CD14-positive monocyte (primary cell): ENCODE results near the gene GALNTL6. TPM values are rescaled to one million over a fixed set of nuclear protein-coding genes. Genes with fewer than 3 reads are reported as not detected.
"Not testable (repeated sequence)": the region's sequence is repeated elsewhere in the genome, so short reads cannot be mapped to it uniquely, and the experiment has no call there.

Experiments
- DNase-seq, 3 donors: peaks; one replicate each; pipeline ENCODE4 v3.0.0-alpha.2; 2011 to 2022
- H2AFZ ChIP-seq: 2 replicates; pipeline ENCODE4 v1.6.0; 2012; ENCODE audit warnings: mild to moderate bottlenecking, low read depth, low read length, inconsistent platforms; ENCODE audit not compliant: insufficient read depth, poor library complexity, severe bottlenecking
- H3K27ac ChIP-seq, 2 donors: 1 replicate in 1 of 2; 2 replicates in 1 of 2; pipeline ENCODE4 v1.5.1; 2012 to 2013; ENCODE audit warnings: low read length in 2 of 2, control low read depth in 1 of 2, inconsistent platforms in 1 of 2, low read depth in 1 of 2, mild to moderate bottlenecking in 1 of 2
- H3K27me3 ChIP-seq, 2 donors: one replicate each; pipeline versions ENCODE4 v1.6.0 to v1.6.1; 2011 to 2013; ENCODE audit warnings: low read length in 2 of 2; ENCODE audit not compliant: control insufficient read depth in 2 of 2, insufficient read depth in 2 of 2
- H3K36me3 ChIP-seq, 2 donors: replicated peaks in 1 of 2; 1 replicate in 1 of 2; 2 replicates in 1 of 2; pipeline versions ENCODE4 v1.5.1 to v1.6.1; 2012 to 2013; ENCODE audit warnings: low read length in 2 of 2, control low read depth in 1 of 2, inconsistent platforms in 1 of 2, mild to moderate bottlenecking in 1 of 2; ENCODE audit not compliant: insufficient read depth in 2 of 2, control insufficient read depth in 1 of 2
- H3K4me1 ChIP-seq, 2 donors: 1 replicate in 1 of 2; 2 replicates in 1 of 2; pipeline versions ENCODE4 v1.5.1 to v1.6.1; 2012 to 2013; ENCODE audit warnings: low read length in 2 of 2, control low read depth in 1 of 2, inconsistent platforms in 1 of 2, mild to moderate bottlenecking in 1 of 2, moderate library complexity in 1 of 2; ENCODE audit not compliant: insufficient read depth in 2 of 2, control insufficient read depth in 1 of 2
- H3K4me2 ChIP-seq: replicated peaks from 2 replicates; pipeline ENCODE3; 2012; ENCODE audit warnings: low read length, moderate library complexity, mild to moderate bottlenecking; ENCODE audit not compliant: poor library complexity, severe bottlenecking; ENCODE audit errors: extremely low read depth
- H3K4me3 ChIP-seq, 3 experiments: fragments of 200-600 bp in 1 of 3; sonication (generic) in 1 of 3; replicated peaks in 1 of 3; 1 replicate in 2 of 3; 2 replicates in 1 of 3; pipeline ENCODE4 v1.5.1; 2011 to 2013; ENCODE audit warnings: low read length in 3 of 3, mild to moderate bottlenecking in 3 of 3, control low read depth in 2 of 3, low read depth in 2 of 3, inconsistent platforms in 1 of 3, moderate library complexity in 1 of 3
- H3K79me2 ChIP-seq: 2 replicates; pipeline ENCODE4 v1.6.0; 2012; ENCODE audit warnings: mild to moderate bottlenecking, control low read depth, inconsistent platforms, low read length, moderate library complexity; ENCODE audit not compliant: insufficient read depth
- H3K9ac ChIP-seq: 2 replicates; pipeline ENCODE4 v1.6.0; 2017; ENCODE audit warnings: low read length, mild to moderate bottlenecking; ENCODE audit not compliant: insufficient read depth, poor library complexity, severe bottlenecking
- H3K9me3 ChIP-seq, 2 donors: replicated peaks in 1 of 2; 1 replicate in 1 of 2; 2 replicates in 1 of 2; pipeline versions ENCODE4 v1.5.1 to v1.6.1; 2012 to 2013; ENCODE audit warnings: low read length in 2 of 2, control low read depth in 1 of 2; ENCODE audit not compliant: control insufficient read depth in 1 of 2, insufficient read depth in 1 of 2
- H4K20me1 ChIP-seq: 2 replicates; pipeline ENCODE4 v1.6.0; 2012; ENCODE audit warnings: mild to moderate bottlenecking, low read length, control low read depth, moderate library complexity; ENCODE audit not compliant: insufficient read depth
- H3K27ac Mint-ChIP-seq, 7 donors: one replicate each; pipeline ENCODE4 v1.8.0; 2020; ENCODE audit warnings: mild to moderate bottlenecking in 7 of 7, mixed read lengths in 7 of 7, moderate library complexity in 6 of 7, inconsistent platforms in 2 of 7
- H3K27me3 Mint-ChIP-seq, 3 donors: one replicate each; pipeline ENCODE4 v1.8.0; 2021 to 2022; ENCODE audit warnings: low read depth in 3 of 3, mild to moderate bottlenecking in 3 of 3, mixed read lengths in 3 of 3, moderate library complexity in 3 of 3, inconsistent platforms in 1 of 3
- H3K36me3 Mint-ChIP-seq, 2 donors: one replicate each; pipeline ENCODE4 v1.8.0; 2020; ENCODE audit warnings: mixed read lengths in 2 of 2, inconsistent platforms in 1 of 2, mild to moderate bottlenecking in 1 of 2
- H3K4me1 Mint-ChIP-seq: one replicate; pipeline ENCODE4 v1.8.0; 2020; ENCODE audit warnings: mild to moderate bottlenecking, mixed read lengths
- H3K4me3 Mint-ChIP-seq, 2 donors: one replicate each; pipeline ENCODE4 v1.8.0; 2020; ENCODE audit warnings: mild to moderate bottlenecking in 2 of 2, mixed read lengths in 2 of 2, moderate library complexity in 1 of 2
- H3K9me3 Mint-ChIP-seq, 7 donors: one replicate each; pipeline ENCODE4 v1.8.0; 2020 to 2022; ENCODE audit warnings: mixed read lengths in 7 of 7, mild to moderate bottlenecking in 6 of 7, moderate library complexity in 6 of 7, inconsistent platforms in 2 of 7
- CTCF ChIP-seq: fragments of 200-600 bp; IDR thresholded peaks from one replicate; pipeline ENCODE4 v1.8.0; 2022; ENCODE audit warnings: antibody characterized with exemption, mild to moderate bottlenecking
- WGBS: methylation state at CpG from one replicate; pipeline ENCODE4 v1.1.5; 2013; ENCODE audit warnings: missing lambda C conversion rate; ENCODE audit not compliant: insufficient coverage; 5-methylcytosine and 5-hydroxymethylcytosine counted together
- intact Hi-C, 2 donors: fragments of 100-400 bp; cut with micrococcal nuclease; formaldehyde crosslinking; loops; one replicate each; pipeline versions ENCODE4 v1.15.0 to v1.15.1; 2023
- polyA plus RNA-seq, 3 donors: library from polyadenylated mRNA; depleted of rRNA in 1 of 3; unstranded in 2 of 3; stranded (reverse) in 1 of 3; fragments of 300-500 nt in 2 of 3; fragments of >200 nt in 1 of 3; fragmentation: Illumina TruSeq in 2 of 3; gene quantifications; 1 replicate in 2 of 3; 2 replicates in 1 of 3; pipeline ENCODE4 v1.2.3, GENCODE V29; 2012 to 2021

GALNTL6 gene
- polyA plus RNA-seq, 3 donors: 0.05 TPM; not detected in 2

- Histone ChIP-seq H3K4me3 (no peak overlapping the region), H3K4me1 (no peaks in the 10 kb centered on the region), H3K27me3 (no peaks in the 10 kb centered on the region), H3K9me3 (peaks cover 13 to 17% of the 10 kb centered on the region in 2 donors), H3K27ac (no peak overlapping the region), H2AFZ (no peak overlapping the region), H3K36me3 (no peaks in the 10 kb centered on the region), H3K79me2 (no peaks in the 10 kb centered on the region), H4K20me1 (no peaks in the 10 kb centered on the region), H3K4me2 (no peak overlapping the region), H3K9ac (no peak overlapping the region)
- Mint-ChIP-seq H3K36me3 (no peaks in the 10 kb centered on the region), H3K9me3 (peaks cover 3 to 12% (median 9%) of the 10 kb centered on the region in 7 donors), H3K27me3 (peaks cover 0 to 4% (median 0%) of the 10 kb centered on the region in 3 donors), H3K4me3 (no peak overlapping the region), H3K27ac (no peak overlapping the region), H3K4me1 (no peaks in the 10 kb centered on the region)
- no peak for DNase-seq
- intact Hi-C loops: no loop called here
- TF ChIP-seq CTCF: no peak
- WGBS: 100% methylated on average over 1 of the region's 4 CpGs
Measured at GRCh38 chr4:172900900-172901299, 1087.7 kb downstream of the GALNTL6 start.

- DNase-seq, H3K36me3 Mint-ChIP-seq, H2AFZ ChIP-seq, H3K9me3 ChIP-seq, H3K4me2 ChIP-seq, H3K27me3 Mint-ChIP-seq, H3K4me1 Mint-ChIP-seq, H3K27ac ChIP-seq, H3K36me3 ChIP-seq, H3K27me3 ChIP-seq, intact Hi-C loops, H4K20me1 ChIP-seq, H3K4me3 Mint-ChIP-seq, H3K4me3 ChIP-seq, H3K9ac ChIP-seq, H3K27ac Mint-ChIP-seq, H3K4me1 ChIP-seq, H3K79me2 ChIP-seq: not testable (repeated sequence)
- peaks cover 2 to 18% (median 13%) of the 10 kb centered on the region in 7 donors for H3K9me3 Mint-ChIP-seq
- 95% methylated on average over 6 of the region's 8 CpGs for WGBS
Measured at GRCh38 chr4:172912468-172912867, 1099.3 kb downstream of the GALNTL6 start.

GRCh38 chr4:172917403-172917802, 1104.2 kb downstream of the GALNTL6 start:
- H3K27ac ChIP-seq, H3K4me3 Mint-ChIP-seq, H3K4me2 ChIP-seq, H3K79me2 ChIP-seq, H3K27ac Mint-ChIP-seq, H3K36me3 ChIP-seq, H3K4me3 ChIP-seq, H4K20me1 ChIP-seq, DNase-seq, intact Hi-C loops, H3K36me3 Mint-ChIP-seq, H3K4me1 ChIP-seq, H3K27me3 ChIP-seq, H3K9me3 ChIP-seq, H3K27me3 Mint-ChIP-seq, H3K4me1 Mint-ChIP-seq, H2AFZ ChIP-seq, H3K9ac ChIP-seq: not testable (repeated sequence)
- no CpG with 5 or more reads among the region's 3 CpGs for WGBS
- H3K9me3 Mint-ChIP-seq: peaks cover 7 to 26% (median 19%) of the 10 kb centered on the region in 7 donors
